Liver (tissue), 3 donors: Measurements from ENCODE around the gene DCP2.

Source experiments
- EGR1 ChIP-seq, 2 donors: IDR thresholded peaks; 2 replicates each; pipeline ENCODE4 v1.6.1; 2016 to 2018; ENCODE audit warnings: antibody characterized with exemption in 2 of 2, low read depth in 2 of 2
- FOXA1 ChIP-seq: IDR thresholded peaks from 2 replicates; pipeline ENCODE4 v1.6.1; 2016; ENCODE audit warnings: antibody characterized with exemption
- GABPA ChIP-seq, 2 donors: IDR thresholded peaks in 1 of 2; conservative IDR thresholded peaks in 1 of 2; 2 replicates each; pipeline ENCODE4 v1.6.1; 2016; ENCODE audit warnings: antibody characterized with exemption in 2 of 2, mild to moderate bottlenecking in 1 of 2, moderate library complexity in 1 of 2
- HNF4A ChIP-seq, 2 donors: conservative IDR thresholded peaks; 2 replicates each; pipeline ENCODE4 v1.6.1; 2016; ENCODE audit warnings: antibody characterized with exemption in 2 of 2, mild to moderate bottlenecking in 2 of 2
- JUND ChIP-seq, 2 donors: IDR thresholded peaks; 2 replicates each; pipeline ENCODE4 v1.6.1; 2016; ENCODE audit warnings: antibody characterized with exemption in 2 of 2
- NR2F2 ChIP-seq: IDR thresholded peaks from 2 replicates; pipeline ENCODE4 v1.6.1; 2016; ENCODE audit warnings: antibody characterized with exemption
- RAD21 ChIP-seq, 2 donors: IDR thresholded peaks; 2 replicates each; pipeline ENCODE4 v1.6.1; 2016; ENCODE audit warnings: antibody characterized with exemption in 2 of 2, mild to moderate bottlenecking in 2 of 2
- TAF1 ChIP-seq: conservative IDR thresholded peaks from 2 replicates; pipeline ENCODE4 v1.6.1; 2016; ENCODE audit warnings: antibody characterized with exemption, mild to moderate bottlenecking
- YY1 ChIP-seq: IDR thresholded peaks from 2 replicates; pipeline ENCODE4 v1.6.1; 2016; ENCODE audit warnings: antibody characterized with exemption, mild to moderate bottlenecking
- TF ChIP-seq, protein P1 (sequence below): IDR thresholded peaks from 2 replicates; pipeline ENCODE4 v1.6.1; 2016; ENCODE audit warnings: antibody characterized with exemption
- TF ChIP-seq, protein P2 (sequence below): fragments of 150-350 bp; IDR thresholded peaks from 2 replicates; pipeline ENCODE4 v1.5.1; 2017; ENCODE audit warnings: improper control_type of control experiment, low read depth, low read length; ENCODE audit not compliant: missing input control
- TF ChIP-seq, protein P3 (sequence below): IDR thresholded peaks from 2 replicates; pipeline ENCODE4 v1.6.1; 2016; ENCODE audit warnings: antibody characterized with exemption
- TF ChIP-seq, protein P4 (sequence below): IDR thresholded peaks from 2 replicates; pipeline ENCODE4 v1.6.1; 2016; ENCODE audit warnings: antibody characterized with exemption
- TF ChIP-seq, protein P5 (sequence below): IDR thresholded peaks from 2 replicates; pipeline ENCODE4 v1.6.1; 2016; ENCODE audit warnings: antibody characterized with exemption, mild to moderate bottlenecking
- donor health status: healthy.
- donor health status: healthy.

- TF ChIP-seq NR2F2 = no peak
- TF ChIP-seq, protein P1, sequence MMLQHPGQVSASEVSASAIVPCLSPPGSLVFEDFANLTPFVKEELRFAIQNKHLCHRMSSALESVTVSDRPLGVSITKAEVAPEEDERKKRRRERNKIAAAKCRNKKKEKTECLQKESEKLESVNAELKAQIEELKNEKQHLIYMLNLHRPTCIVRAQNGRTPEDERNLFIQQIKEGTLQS = no peak
- TF ChIP-seq, protein P2, sequence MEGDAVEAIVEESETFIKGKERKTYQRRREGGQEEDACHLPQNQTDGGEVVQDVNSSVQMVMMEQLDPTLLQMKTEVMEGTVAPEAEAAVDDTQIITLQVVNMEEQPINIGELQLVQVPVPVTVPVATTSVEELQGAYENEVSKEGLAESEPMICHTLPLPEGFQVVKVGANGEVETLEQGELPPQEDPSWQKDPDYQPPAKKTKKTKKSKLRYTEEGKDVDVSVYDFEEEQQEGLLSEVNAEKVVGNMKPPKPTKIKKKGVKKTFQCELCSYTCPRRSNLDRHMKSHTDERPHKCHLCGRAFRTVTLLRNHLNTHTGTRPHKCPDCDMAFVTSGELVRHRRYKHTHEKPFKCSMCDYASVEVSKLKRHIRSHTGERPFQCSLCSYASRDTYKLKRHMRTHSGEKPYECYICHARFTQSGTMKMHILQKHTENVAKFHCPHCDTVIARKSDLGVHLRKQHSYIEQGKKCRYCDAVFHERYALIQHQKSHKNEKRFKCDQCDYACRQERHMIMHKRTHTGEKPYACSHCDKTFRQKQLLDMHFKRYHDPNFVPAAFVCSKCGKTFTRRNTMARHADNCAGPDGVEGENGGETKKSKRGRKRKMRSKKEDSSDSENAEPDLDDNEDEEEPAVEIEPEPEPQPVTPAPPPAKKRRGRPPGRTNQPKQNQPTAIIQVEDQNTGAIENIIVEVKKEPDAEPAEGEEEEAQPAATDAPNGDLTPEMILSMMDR = no peak
- no peak for TF ChIP-seq RAD21 (IDR thresholded peaks at IDR 0.05)
- TF ChIP-seq JUND (IDR thresholded peaks at IDR 0.05) = no peak
- TF ChIP-seq TAF1 = no peak
- TF ChIP-seq, protein P3, sequence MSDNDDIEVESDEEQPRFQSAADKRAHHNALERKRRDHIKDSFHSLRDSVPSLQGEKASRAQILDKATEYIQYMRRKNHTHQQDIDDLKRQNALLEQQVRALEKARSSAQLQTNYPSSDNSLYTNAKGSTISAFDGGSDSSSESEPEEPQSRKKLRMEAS = no peak
- TF ChIP-seq YY1 = no peak
- TF ChIP-seq, protein P4, sequence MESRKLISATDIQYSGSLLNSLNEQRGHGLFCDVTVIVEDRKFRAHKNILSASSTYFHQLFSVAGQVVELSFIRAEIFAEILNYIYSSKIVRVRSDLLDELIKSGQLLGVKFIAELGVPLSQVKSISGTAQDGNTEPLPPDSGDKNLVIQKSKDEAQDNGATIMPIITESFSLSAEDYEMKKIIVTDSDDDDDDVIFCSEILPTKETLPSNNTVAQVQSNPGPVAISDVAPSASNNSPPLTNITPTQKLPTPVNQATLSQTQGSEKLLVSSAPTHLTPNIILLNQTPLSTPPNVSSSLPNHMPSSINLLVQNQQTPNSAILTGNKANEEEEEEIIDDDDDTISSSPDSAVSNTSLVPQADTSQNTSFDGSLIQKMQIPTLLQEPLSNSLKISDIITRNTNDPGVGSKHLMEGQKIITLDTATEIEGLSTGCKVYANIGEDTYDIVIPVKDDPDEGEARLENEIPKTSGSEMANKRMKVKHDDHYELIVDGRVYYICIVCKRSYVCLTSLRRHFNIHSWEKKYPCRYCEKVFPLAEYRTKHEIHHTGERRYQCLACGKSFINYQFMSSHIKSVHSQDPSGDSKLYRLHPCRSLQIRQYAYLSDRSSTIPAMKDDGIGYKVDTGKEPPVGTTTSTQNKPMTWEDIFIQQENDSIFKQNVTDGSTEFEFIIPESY = no peak
- TF ChIP-seq FOXA1 = no peak
- TF ChIP-seq, protein P5, sequence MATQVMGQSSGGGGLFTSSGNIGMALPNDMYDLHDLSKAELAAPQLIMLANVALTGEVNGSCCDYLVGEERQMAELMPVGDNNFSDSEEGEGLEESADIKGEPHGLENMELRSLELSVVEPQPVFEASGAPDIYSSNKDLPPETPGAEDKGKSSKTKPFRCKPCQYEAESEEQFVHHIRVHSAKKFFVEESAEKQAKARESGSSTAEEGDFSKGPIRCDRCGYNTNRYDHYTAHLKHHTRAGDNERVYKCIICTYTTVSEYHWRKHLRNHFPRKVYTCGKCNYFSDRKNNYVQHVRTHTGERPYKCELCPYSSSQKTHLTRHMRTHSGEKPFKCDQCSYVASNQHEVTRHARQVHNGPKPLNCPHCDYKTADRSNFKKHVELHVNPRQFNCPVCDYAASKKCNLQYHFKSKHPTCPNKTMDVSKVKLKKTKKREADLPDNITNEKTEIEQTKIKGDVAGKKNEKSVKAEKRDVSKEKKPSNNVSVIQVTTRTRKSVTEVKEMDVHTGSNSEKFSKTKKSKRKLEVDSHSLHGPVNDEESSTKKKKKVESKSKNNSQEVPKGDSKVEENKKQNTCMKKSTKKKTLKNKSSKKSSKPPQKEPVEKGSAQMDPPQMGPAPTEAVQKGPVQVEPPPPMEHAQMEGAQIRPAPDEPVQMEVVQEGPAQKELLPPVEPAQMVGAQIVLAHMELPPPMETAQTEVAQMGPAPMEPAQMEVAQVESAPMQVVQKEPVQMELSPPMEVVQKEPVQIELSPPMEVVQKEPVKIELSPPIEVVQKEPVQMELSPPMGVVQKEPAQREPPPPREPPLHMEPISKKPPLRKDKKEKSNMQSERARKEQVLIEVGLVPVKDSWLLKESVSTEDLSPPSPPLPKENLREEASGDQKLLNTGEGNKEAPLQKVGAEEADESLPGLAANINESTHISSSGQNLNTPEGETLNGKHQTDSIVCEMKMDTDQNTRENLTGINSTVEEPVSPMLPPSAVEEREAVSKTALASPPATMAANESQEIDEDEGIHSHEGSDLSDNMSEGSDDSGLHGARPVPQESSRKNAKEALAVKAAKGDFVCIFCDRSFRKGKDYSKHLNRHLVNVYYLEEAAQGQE = no peak
- TF ChIP-seq HNF4A (conservative IDR thresholded peaks at IDR 0.05) = no peak
- TF ChIP-seq GABPA (IDR thresholded peaks at IDR 0.05 in 1 of 2, conservative IDR thresholded peaks at IDR 0.05 in 1 of 2) = no peak
- no peak for TF ChIP-seq EGR1 (IDR thresholded peaks at IDR 0.05; ENCODE audit: low read depth in 2 of 2)
Observed at GRCh38 chr5:113044776-113045465, 68.3 kb downstream of the DCP2 start.
